HG03520 (cell line): ENCODE data around the gene CRISP2.

Source experiments
- ATAC-seq: cut with Tn5 transposase; IDR thresholded peaks from one replicate; pipeline ENCODE4 v1.9.1; 2021; ENCODE audit warnings: mild to moderate bottlenecking, moderate library complexity; ENCODE audit not compliant: unreplicated experiment

CRISP2 gene

DNA sequence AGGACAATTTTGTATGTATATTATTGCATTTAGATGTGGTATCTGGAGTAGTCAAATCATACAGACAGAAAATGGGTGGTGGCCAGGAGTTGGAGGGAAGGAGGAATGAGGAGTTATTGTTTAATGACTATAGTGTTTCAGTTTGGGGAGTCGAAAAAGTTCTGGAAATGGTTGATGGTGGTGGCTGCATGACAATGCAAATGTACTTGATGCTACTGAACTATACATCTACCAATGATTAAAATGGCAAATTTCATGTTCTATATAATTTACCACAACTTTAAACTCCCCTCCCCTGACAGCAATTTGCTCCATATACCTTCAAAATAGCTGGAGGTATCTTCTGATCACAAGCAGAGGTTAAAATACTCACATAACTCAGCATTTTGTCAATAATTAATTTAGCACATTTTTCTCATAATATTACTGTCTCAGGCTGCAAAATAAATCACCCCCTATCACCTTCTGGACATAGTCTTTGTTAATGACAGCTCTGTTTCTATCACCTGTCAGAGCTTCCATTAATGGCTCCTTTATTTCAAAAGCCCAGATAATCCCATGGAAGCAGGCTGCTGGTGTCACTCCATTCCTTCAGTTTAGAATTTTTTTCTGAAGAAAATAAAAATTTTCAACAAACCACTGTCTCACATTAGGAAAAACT, 51.0 kb downstream of the CRISP2 start:
- no peak for ATAC-seq

DNA sequence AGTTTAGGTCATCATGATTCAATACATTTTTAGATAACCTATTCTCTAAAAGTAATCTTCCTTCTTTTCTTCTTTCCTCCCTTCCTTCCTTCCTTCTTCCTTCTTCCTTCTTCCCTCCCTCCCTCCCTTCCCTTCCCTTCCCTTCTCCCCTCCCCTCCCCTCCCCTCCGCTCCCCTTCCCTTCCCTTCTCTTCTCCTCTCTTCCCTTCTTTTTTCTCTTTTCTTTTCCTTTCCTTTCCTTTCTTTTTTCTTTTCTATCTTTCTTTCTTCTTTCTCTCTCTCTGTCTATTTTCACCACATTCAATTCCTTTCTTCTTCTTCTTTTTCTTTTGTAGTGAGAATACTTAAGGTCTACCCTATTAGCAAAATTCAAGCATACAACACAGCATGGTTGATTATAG, 59.4 kb downstream of the CRISP2 start:
- ATAC-seq, result no peak

DNA sequence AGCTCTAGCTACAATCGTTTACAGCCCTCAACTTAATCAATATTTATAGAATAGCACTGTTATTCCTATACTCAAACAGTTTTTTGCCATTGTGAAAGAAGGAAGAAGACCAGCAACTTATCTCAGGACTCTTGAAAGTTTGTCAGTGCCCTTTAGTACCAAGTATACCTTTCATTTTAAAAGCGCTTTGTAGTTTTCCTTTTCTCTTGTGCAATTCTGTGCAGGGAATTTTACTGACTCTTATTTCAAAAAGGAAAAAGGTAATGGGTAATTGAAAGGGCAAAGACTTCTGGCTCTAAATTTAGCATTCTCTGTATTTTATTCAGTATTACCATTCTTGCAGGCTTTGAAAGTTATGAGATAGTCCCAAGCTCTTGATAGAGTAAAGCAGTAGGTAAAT, 59.9 kb downstream of the CRISP2 start:
- no peak for ATAC-seq

DNA sequence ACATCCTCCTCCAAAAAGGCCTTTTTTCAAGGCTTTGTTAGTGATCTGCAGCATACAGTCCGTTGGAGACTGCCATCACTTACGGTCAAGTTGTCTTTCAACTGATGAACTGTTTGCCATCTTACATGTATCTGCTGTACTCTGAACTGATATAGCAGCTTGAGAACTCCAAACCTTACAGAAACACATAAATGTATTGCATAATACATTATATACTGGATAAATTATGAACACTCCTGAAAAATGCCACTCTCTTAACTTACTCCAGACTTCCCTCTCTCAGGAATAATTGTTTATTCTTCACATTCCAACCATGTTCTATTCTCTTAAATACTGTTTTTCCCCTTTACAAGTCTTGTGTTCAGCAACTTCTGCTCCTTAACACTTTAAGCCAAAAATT, 62.1 kb downstream of the CRISP2 start:
- ATAC-seq, result no peak

DNA sequence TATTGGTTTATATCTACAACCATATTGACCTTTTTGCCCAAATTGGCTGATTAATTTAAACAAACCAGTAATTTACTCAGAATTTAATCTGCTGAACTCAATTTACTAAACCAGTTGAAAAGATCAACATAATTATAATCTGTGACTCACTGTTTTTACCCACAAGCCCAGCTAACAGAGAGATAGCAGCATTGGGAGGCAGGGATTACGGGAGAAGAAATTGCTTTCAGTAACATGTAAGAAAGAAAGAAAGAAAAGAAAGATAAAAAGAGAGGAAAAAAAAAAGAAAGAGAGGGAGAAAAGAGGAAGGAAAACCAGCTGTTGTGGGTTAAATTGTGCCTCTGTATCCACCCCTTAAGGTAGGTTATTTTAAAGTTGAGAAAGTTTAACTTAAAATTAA, 63.4 kb downstream of the CRISP2 start:
- no peak for ATAC-seq

DNA sequence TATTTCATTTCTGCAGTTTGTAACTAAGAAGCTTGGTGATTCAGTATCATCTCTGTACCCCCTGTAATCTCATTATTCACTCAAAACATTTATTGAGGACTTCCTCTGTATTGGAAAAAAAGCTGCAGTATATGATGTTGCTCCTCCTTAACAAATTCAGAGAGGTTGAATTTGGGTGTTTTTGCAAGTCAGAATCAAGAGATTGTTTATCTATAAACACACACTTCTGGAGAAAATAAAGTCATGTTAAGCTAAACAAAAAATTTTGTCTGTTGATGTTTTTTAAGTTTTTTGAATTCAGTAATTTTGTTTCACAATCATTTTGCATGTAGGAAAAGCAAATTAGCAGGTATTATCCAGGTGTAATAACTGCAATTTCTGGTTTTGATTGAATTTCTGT, 65.3 kb downstream of the CRISP2 start:
- no peak for ATAC-seq

DNA sequence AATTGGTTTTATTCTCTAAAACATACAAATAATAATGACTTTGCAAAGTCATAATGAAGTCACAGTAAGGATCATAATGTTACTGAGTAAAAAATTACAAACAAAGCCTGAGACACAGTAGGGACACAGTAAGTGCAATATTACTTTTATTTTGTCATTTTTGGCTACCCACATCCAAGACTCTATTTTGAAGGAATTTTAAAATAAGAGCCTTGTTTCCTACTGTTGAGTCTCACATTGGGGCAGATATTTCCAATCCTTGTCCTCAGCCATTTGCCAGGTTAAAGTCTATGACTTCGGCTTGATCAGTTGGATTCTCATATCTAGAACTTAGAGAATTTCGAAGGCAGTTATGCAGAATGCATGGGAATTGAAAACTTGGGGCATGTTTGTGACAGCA, 65.9 kb downstream of the CRISP2 start:
- ATAC-seq, result no peak

DNA sequence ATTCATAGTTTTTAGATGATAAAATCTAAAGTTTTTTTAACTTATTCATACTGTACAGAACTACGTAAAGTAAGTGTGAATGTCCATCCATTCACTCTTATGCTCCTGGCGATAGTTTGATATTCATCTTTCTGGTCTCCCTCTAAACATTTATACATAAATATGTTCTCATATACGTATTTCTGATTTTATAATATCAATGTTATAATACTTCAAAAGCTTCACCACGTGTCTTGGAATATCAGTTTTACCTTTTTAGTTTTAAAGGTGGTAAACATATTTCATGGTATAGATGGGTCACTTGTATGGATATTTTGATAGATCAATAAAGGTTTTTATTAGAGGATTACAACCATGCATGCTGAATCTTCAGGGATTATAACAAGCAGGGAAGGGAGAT, 66.4 kb downstream of the CRISP2 start:
- no peak for ATAC-seq

DNA sequence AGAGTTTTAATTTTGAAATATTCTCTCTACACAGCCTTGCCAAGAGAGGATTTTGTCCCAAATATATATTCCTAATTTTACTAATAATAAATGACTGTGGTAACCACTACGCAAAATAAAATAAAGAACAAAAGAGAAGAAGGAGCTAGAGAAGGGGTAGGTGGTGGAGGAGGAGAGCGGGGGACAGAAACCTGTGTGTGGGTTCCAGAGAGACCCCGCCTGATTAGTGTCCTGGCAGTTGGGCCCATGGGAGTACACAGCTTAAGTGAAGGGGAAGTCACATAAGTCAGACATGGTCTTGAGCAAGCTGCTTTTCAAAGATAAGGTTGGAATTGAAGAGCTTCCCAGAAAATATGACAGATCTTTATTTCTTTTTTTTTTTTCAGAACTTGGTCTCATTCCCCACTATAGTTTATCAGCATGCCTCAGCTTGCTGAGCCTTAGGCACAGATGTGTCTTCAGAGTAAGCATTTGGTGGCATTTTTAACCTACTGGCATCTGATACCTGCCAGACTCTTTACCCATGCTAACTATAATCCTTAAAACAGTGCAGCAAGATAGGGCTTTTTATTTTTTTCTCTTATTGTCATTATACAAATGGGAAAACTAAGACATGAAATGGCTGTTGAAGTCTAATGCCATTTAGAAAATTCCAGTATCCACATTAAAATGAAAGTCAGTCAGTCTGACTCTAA, 67.1 kb downstream of the CRISP2 start:
- ATAC-seq, result no peak

DNA sequence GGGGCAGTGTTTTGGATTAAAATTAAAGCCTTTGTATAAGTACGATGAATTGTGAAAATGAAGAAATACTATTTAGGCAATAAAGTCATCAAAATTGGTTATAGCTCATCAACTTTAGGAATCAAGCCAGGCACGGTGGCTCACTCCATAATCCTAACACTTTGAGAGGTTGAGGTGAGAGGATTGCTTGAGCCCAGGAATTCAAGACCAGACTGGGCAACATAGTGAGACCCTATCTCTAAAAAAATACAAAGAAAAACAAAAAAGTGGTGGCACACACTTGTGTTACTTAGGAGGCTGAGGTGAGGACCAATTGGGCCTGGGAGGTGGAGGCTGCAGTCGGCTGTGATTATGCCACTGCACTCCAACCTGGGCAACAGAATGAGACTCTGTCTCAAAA, 68.2 kb downstream of the CRISP2 start:
- ATAC-seq, result no peak
